ENCODE results near the gene LYZL2. TPM values are rescaled to one million over a fixed set of nuclear protein-coding genes. Genes with fewer than 3 reads are reported as not detected.
"Not testable (repeated sequence)": the region's sequence is repeated elsewhere in the genome, so short reads cannot be mapped to it uniquely, and the experiment has no call there.

LYZL2 gene
- total RNA-seq, 1 experiment from 2014 or later: not detected

DNA sequence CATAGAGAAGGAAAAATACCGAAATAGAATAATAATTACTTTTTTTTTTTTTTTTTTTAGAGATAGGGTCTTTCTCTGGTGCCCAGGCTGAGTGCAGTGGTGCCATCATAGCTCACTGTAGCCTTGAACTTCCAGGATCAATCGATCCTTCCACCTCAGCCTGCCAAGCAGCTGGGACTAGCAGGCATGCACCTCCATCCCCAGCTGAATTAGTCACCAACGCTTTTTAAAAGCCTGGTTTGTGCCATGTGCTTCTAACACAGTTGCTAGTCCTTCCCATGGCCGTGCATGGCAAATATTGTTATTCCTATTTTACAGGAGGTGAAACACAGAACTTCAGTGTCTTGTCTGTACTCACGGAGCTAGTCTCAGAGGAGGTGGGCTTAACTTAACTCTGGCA lies 23.2 kb downstream of the LYZL2 start:
- DNase-seq (ENCODE audit: unreplicated experiment): no peak
- Mint-ChIP-seq H3K27me3 (ENCODE audit: insufficient read depth, unreplicated experiment) (peaks cover 3% of the 10 kb centered on the region), H3K36me3 (ENCODE audit: insufficient read depth, unreplicated experiment) (no peaks in the 10 kb centered on the region), H3K27ac (ENCODE audit: low read depth, unreplicated experiment) (no peak overlapping the region), H3K4me1 (ENCODE audit: insufficient read depth, unreplicated experiment) (peaks cover 2% of the 10 kb centered on the region), H3K4me3 (ENCODE audit: unreplicated experiment) (no peak overlapping the region), H3K9me3 (ENCODE audit: unreplicated experiment) (no peaks in the 10 kb centered on the region)
- CTCF ChIA-PET: no interaction called here
- no TSS peak for BruUV-seq (replicated peaks)
- TF ChIP-seq, protein P1, sequence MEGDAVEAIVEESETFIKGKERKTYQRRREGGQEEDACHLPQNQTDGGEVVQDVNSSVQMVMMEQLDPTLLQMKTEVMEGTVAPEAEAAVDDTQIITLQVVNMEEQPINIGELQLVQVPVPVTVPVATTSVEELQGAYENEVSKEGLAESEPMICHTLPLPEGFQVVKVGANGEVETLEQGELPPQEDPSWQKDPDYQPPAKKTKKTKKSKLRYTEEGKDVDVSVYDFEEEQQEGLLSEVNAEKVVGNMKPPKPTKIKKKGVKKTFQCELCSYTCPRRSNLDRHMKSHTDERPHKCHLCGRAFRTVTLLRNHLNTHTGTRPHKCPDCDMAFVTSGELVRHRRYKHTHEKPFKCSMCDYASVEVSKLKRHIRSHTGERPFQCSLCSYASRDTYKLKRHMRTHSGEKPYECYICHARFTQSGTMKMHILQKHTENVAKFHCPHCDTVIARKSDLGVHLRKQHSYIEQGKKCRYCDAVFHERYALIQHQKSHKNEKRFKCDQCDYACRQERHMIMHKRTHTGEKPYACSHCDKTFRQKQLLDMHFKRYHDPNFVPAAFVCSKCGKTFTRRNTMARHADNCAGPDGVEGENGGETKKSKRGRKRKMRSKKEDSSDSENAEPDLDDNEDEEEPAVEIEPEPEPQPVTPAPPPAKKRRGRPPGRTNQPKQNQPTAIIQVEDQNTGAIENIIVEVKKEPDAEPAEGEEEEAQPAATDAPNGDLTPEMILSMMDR (IDR thresholded peaks at IDR 0.05; ENCODE audit: unreplicated experiment): no peak
- intact Hi-C loops (cut with micrococcal nuclease): no loop called here
- POLR2A ChIA-PET: no interaction called here

DNA sequence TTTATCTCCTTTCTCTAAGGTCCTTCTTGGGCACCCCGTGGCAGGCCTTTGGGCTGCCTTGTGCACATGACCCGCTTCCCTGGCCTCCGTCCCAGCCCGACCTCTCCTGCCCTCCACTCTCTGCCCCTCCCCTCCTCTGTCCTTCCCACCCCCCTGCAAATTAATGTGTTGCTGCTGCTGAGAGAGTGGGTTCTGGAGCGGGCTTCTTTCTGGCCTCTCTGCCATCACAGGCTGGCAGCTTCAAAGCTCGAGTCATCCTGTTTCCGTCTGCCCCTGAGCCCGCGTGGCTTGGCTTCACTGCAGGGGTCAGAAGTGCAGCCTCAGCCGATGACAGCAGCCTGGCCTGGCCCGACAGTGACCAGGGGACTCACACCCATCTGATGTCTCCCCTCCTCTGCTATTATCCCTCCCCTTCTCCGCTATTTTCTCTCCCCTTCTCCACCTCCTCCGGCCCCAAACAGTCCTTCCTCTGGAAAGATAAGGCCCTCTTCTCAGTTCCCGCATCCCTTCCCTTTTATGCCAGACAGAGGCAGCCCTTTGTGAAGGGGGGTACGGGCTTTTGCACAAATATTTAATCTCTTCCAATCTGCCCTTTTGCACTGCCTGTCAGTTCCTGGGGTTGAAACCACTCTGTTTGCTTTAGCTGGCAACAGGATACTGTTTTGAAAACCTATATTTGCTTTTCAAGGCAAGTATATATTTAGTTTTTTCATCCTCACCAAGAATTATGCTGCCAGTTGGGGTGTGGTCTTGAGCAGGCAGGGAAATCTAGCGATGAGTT lies 24.0 kb downstream of the LYZL2 start:
- intact Hi-C loops (cut with micrococcal nuclease); H3K9me3 Mint-ChIP-seq (ENCODE audit: unreplicated experiment); DNase-seq (ENCODE audit: unreplicated experiment); BruUV-seq (replicated peaks); H3K4me1 Mint-ChIP-seq (ENCODE audit: insufficient read depth, unreplicated experiment); H3K4me3 Mint-ChIP-seq (ENCODE audit: unreplicated experiment); H3K27me3 Mint-ChIP-seq (ENCODE audit: insufficient read depth, unreplicated experiment); H3K36me3 Mint-ChIP-seq (ENCODE audit: insufficient read depth, unreplicated experiment); H3K27ac Mint-ChIP-seq (ENCODE audit: low read depth, unreplicated experiment); POLR2A ChIA-PET; CTCF ChIA-PET: not testable (repeated sequence)

DNA sequence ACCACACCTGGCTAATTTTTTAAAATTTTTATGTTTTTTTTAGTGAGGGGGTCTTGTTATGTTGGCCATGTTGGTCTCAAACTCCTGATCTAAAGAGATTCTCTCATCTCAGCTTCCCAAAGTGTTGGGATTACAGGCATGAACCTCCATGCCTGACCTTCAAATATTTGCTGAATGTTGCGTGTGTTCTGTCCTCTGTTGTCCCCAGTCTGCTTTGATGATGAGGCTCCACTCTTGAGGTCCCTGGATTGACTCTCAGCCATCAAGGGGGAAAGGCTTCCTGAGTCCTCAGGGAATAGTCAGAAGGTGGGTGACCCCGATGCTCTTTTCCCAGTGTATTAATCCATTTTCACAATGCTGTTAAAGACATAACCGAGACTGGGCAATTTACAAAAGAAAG lies 26.0 kb downstream of the LYZL2 start:
- no TSS peak for BruUV-seq (replicated peaks)
- POLR2A ChIA-PET: interaction anchor here (0.7 kb wide), 1 partner anchor 9 kb away, joined by 3 read pairs; no protein-coding TSS in a partner anchor
- no peaks in the 10 kb centered on the region for H3K4me1 Mint-ChIP-seq (ENCODE audit: insufficient read depth, unreplicated experiment)
- CTCF ChIA-PET: no interaction called here
- no peak for DNase-seq (ENCODE audit: unreplicated experiment)
- H3K9me3 Mint-ChIP-seq (ENCODE audit: unreplicated experiment): no peaks in the 10 kb centered on the region
- TF ChIP-seq, protein P1 (IDR thresholded peaks at IDR 0.05; ENCODE audit: unreplicated experiment): no peak
- H3K27ac Mint-ChIP-seq (ENCODE audit: low read depth, unreplicated experiment): no peak overlapping the region
- no peaks in the 10 kb centered on the region for H3K36me3 Mint-ChIP-seq (ENCODE audit: insufficient read depth, unreplicated experiment)
- H3K4me3 Mint-ChIP-seq (ENCODE audit: unreplicated experiment): no peak overlapping the region
- intact Hi-C loops (cut with micrococcal nuclease): no loop called here
- H3K27me3 Mint-ChIP-seq (ENCODE audit: insufficient read depth, unreplicated experiment): peaks cover 10% of the 10 kb centered on the region

DNA sequence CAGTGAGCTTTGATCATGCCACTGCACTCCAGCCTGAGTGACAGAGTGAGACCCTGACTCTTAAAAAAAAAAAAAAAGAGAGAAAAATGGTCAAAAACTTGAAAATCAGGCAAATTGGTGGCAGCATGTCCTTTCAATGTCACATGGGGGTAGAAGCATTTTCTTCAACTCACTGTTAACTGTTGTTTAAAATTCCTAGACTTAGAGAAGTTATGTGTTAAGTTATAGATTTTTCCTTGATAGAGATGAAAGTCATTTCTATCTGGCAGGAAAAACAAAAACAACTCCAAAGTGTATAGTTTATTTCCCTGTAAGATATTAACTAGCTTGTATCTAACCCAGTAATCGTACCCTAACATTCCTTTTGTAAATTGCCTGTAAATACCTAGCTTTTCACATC lies 26.8 kb downstream of the LYZL2 start:
- TF ChIP-seq, protein P1 (IDR thresholded peaks at IDR 0.05; ENCODE audit: unreplicated experiment): no peak
- BruUV-seq (replicated peaks): no TSS peak
- peaks cover 10% of the 10 kb centered on the region for H3K27me3 Mint-ChIP-seq (ENCODE audit: insufficient read depth, unreplicated experiment)
- no peak overlapping the region for H3K4me3 Mint-ChIP-seq (ENCODE audit: unreplicated experiment)
- DNase-seq (ENCODE audit: unreplicated experiment): no peak
- no peaks in the 10 kb centered on the region for H3K4me1 Mint-ChIP-seq (ENCODE audit: insufficient read depth, unreplicated experiment)
- POLR2A ChIA-PET: no interaction called here
- H3K27ac Mint-ChIP-seq (ENCODE audit: low read depth, unreplicated experiment): no peak overlapping the region
- no peaks in the 10 kb centered on the region for H3K36me3 Mint-ChIP-seq (ENCODE audit: insufficient read depth, unreplicated experiment)
- intact Hi-C loops (cut with micrococcal nuclease): no loop called here
- no peaks in the 10 kb centered on the region for H3K9me3 Mint-ChIP-seq (ENCODE audit: unreplicated experiment)
- CTCF ChIA-PET: interaction anchor here (0.7 to 1.1 kb wide), 2 partner anchors 11 to 12 kb away, joined by 3 read pairs; no protein-coding TSS in a partner anchor

Data from MCF 10A (cell line).